ENCODE results near the gene ZNF582.
A peak's percentile ranks its signal among the peaks of the same experiment; 100 is the strongest.

Gene ZNF582

GRCh38 chr19:56403764-56404704, 10.7 kb upstream of the ZNF582 start, which contains the start of gene ZNF583:
Gene ZNF583, plus strand, starts transcription at chr19:56404332. Its CDS starts 2,783 bp downstream, at chr19:56407115.
- peak; percentile 97 for DNase-seq (ENCODE audit: low read depth)

DNA sequence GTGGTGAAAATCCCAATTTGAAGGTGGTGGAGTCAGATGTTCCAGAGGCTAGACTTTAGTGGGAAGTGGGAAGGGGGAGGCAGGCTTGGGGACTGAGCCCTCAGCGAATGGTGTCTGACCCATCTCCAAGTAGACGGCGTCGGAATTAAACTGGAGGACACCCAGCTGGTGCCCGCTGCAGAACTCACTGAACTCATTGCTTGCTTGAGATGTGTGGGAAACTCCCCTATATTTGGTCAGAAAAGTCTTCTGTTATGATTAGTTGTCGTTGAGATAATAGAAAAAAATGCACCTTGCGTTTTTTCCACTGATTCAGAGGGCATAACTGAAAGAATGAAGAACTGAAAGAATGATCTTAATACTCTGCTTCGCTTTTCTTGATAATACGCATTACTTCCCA, 9.9 kb upstream of the ZNF582 start:
- peak overlapping the region; percentile 95 for H3K4me3 ChIP-seq (ENCODE audit: low read length)
- DNase-seq (ENCODE audit: low read depth) = peak; percentile 0
- TF ChIP-seq, protein P1, sequence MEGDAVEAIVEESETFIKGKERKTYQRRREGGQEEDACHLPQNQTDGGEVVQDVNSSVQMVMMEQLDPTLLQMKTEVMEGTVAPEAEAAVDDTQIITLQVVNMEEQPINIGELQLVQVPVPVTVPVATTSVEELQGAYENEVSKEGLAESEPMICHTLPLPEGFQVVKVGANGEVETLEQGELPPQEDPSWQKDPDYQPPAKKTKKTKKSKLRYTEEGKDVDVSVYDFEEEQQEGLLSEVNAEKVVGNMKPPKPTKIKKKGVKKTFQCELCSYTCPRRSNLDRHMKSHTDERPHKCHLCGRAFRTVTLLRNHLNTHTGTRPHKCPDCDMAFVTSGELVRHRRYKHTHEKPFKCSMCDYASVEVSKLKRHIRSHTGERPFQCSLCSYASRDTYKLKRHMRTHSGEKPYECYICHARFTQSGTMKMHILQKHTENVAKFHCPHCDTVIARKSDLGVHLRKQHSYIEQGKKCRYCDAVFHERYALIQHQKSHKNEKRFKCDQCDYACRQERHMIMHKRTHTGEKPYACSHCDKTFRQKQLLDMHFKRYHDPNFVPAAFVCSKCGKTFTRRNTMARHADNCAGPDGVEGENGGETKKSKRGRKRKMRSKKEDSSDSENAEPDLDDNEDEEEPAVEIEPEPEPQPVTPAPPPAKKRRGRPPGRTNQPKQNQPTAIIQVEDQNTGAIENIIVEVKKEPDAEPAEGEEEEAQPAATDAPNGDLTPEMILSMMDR (conservative IDR thresholded peaks at IDR 0.05; ENCODE audit: low read length) = no peak

More at GRCh38 chr19:56403764-56404704, 10.7 kb upstream of the ZNF582 start, which contains the start of gene ZNF583:
- TF ChIP-seq, protein P1 (conservative IDR thresholded peaks at IDR 0.05; ENCODE audit: low read length) = no peak
- peak within 1 kb of the TSS; percentile 95 for H3K4me3 ChIP-seq (ENCODE audit: low read length)

DNA sequence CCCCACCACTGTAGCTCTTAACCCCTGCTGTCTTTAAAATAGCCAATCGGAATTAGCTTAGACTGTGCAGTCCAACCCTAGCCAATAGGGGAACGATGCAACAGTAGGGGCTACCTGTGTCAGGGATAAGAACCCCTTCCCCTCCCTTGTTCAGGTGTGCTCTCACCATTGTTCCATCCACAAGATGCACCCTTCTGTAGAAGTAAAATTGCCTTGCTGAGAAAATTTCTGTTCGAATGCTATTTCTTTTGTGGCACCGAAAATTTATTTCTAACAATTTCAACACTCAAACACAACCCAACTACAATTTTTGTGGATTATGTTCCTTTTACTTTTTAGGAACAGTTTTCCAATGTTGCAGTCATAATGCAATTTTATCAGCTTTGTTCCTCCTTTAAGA, 7.2 kb upstream of the ZNF582 start:
- H3K4me3 ChIP-seq (ENCODE audit: low read length) = no peak overlapping the region
- TF ChIP-seq, protein P1 (conservative IDR thresholded peaks at IDR 0.05; ENCODE audit: low read length) = no peak
- DNase-seq (ENCODE audit: low read depth) = no peak

DNA sequence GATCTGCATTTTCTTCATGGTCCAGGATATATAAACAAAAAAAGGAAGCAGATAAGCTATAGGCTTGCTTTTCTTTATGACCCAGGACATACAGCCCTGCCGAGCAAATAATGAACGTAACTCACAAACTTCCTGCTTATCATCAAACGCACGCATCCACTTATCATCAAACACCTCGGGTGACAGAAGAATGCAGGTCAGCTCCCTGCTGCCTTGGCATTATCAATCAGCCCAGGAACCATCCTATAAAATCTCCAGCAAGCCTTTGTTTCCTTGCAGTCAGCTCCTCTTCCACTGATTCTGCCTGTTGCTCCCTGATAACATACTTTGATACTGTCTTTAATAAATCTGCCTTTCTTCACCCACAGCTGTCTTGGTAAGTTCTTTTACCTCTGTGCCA, 5.5 kb upstream of the ZNF582 start:
- TF ChIP-seq, protein P1 (conservative IDR thresholded peaks at IDR 0.05; ENCODE audit: low read length) = no peak
- no peak overlapping the region for H3K4me3 ChIP-seq (ENCODE audit: low read length)
- no peak for DNase-seq (ENCODE audit: low read depth)

DNA sequence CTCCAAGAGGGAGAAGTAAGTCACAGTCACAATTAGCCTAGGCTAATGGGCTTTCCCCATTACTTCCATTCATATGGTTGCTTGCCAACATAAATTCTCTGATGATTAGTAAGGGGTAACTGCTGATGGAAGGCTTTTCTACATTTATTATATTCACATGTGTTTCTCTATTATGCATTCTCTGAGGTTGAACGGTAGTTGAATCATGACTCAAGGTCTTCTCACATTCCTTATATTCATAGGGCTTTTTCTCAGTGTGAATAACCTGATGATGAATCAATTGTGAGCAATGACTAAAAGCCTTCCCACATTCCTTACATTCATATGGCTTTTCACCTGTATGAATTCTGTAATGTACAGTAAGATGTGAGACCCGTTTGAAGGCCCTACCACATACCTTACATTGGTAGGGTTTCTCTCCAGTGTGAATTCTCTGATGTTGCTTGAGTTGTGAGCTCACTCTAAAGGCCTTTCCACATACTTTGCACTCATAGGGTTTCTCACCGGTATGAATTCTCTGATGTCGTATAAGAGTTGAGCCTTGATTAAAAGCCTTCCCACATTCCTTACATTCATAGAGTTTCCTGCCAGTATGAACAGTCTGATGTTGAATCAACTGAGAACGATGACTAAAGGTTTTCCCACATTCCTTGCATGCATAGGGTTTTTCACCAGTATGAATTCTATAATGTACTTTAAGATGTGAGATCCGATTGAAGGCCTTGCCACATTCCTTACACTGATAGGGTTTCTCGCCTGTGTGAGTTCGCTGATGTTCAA, 9.3 kb downstream of the ZNF582 start:
- no peak overlapping the region for H3K4me3 ChIP-seq (ENCODE audit: low read length)
- DNase-seq (ENCODE audit: low read depth) = no peak
- TF ChIP-seq, protein P1 (conservative IDR thresholded peaks at IDR 0.05; ENCODE audit: low read length) = no peak

DNA sequence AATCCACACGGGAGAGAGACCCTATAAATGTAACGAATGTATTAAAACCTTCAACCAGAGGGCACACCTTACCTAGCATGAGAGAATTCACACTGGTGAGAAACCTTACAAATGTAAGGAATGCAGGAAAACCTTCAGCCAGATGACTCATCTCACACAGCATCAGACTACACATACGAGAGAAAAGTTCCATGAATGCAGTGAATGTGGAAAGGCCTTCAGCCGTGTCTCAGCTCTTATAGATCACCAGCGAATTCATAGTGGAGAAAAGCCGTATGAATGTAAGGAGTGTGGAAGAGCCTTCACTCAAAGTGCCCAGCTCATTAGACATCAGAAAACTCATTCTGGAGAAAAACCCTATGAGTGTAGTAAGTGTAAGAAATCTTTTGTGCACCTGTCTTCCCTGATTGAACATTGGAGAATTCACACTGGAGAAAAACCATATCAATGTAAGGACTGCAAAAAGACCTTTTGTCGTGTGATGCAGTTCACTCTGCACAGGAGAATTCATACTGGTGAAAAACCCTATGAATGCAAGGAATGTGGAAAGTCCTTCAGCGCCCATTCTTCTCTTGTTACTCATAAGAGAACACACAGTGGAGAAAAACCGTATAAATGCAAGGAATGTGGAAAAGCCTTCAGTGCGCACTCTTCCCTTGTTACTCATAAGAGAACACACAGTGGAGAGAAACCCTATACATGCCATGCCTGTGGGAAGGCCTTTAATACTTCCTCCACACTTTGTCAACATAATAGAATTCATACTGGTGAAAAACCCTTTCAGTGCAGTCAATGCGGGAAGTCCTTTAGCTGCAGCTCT, 16.0 kb downstream of the ZNF582 start:
- H3K4me3 ChIP-seq (ENCODE audit: low read length) = no peak overlapping the region
- TF ChIP-seq, protein P1 (conservative IDR thresholded peaks at IDR 0.05; ENCODE audit: low read length) = no peak
- no peak for DNase-seq (ENCODE audit: low read depth)
